ENCODE data around the gene CPEB2. TPM values are rescaled to one million over a fixed set of nuclear protein-coding genes. Genes with fewer than 3 reads are reported as not detected.

CPEB2 gene
- polyA plus RNA-seq, 4 donors, result 5.4 to 15.4 (median 8.3) TPM

GRCh38 chr4:15104825-15105224 lies 102.5 kb downstream of the CPEB2 start:
- Histone ChIP-seq H3K27me3 (ENCODE audit: control insufficient read depth in 3 of 3, insufficient read depth in 3 of 3, low read length in 3 of 3) (no peaks in the 10 kb centered on the region), H3K36me3 (ENCODE audit: control insufficient read depth in 3 of 3, insufficient read depth in 2 of 3, low read depth in 1 of 3, low read length in 3 of 3) (no peaks in the 10 kb centered on the region), H3K27ac (ENCODE audit: low read depth in 1 of 3, low read length in 2 of 3) (no peak overlapping the region), H3K9me3 (ENCODE audit: control insufficient read depth in 2 of 2, insufficient read depth in 1 of 2, low read depth in 1 of 2, low read length in 1 of 2) (no peaks in the 10 kb centered on the region), H3K4me1 (ENCODE audit: control insufficient read depth in 3 of 3, insufficient read depth in 2 of 3, low read depth in 1 of 3, low read length in 2 of 3) (peaks cover 0 to 15% (median 3%) of the 10 kb centered on the region in 3 donors), H3K4me3 (ENCODE audit: low read depth in 1 of 3, low read length in 3 of 3) (no peak overlapping the region)
- FAIRE-seq (no peak), DNase-seq (no peak)
- WGBS, 3 donors, result 71 to 92% (median 88%) methylated on average over 1 of the region's 1 CpG

- DNase-seq (peak; percentile 62 to 89), FAIRE-seq (no peak)
- Histone ChIP-seq H3K4me3 (ENCODE audit: low read depth in 1 of 3, low read length in 3 of 3) (no peak overlapping the region), H3K9me3 (ENCODE audit: control insufficient read depth in 2 of 2, insufficient read depth in 1 of 2, low read depth in 1 of 2, low read length in 1 of 2) (no peaks in the 10 kb centered on the region), H3K27me3 (ENCODE audit: control insufficient read depth in 3 of 3, insufficient read depth in 3 of 3, low read length in 3 of 3) (no peaks in the 10 kb centered on the region), H3K27ac (ENCODE audit: low read depth in 1 of 3, low read length in 2 of 3) (peak overlapping the region in 1 of 3 donors; percentile 56), H3K36me3 (ENCODE audit: control insufficient read depth in 3 of 3, insufficient read depth in 2 of 3, low read depth in 1 of 3, low read length in 3 of 3) (no peaks in the 10 kb centered on the region), H3K4me1 (ENCODE audit: control insufficient read depth in 3 of 3, insufficient read depth in 2 of 3, low read depth in 1 of 3, low read length in 2 of 3) (peaks cover 0 to 24% (median 5%) of the 10 kb centered on the region in 3 donors)
- WGBS, 3 donors, result 38 to 51% (median 42%) methylated on average over 5 of the region's 5 CpGs
Observed at GRCh38 chr4:15106399-15106798, 104.1 kb downstream of the CPEB2 start.

- no peak overlapping the region for H3K4me3 ChIP-seq (ENCODE audit: low read depth in 1 of 3, low read length in 3 of 3)
- H3K27ac ChIP-seq (ENCODE audit: low read depth in 1 of 3, low read length in 2 of 3), result peak overlapping the region in 2 of 3 donors; percentile 41 to 90
Observed at GRCh38 chr4:15109600-15109999, 107.3 kb downstream of the CPEB2 start.

DNA sequence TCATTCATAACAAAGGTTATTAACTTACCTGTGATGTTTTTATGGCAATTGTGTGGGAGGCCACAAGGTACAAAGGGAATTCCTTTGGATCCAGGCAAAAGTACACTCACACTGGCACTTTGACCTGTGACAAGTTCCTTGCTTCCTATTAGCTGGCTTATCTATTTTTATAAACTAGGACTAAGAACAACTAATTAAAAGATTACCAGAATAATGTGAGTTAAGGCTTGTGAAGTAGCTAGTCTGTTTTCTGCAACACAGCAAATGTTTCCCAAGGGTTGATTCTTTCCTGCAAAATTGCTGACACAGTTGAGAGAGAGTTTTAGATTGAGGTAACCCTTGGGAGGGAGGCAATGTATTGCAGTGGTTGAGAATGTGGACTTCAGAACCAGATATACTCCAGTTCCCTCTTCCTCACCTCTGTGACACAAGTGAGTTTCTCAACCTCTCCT lies 107.9 kb downstream of the CPEB2 start:
- peaks cover 0 to 27% (median 5%) of the 10 kb centered on the region in 3 donors for H3K4me1 ChIP-seq (ENCODE audit: control insufficient read depth in 3 of 3, insufficient read depth in 2 of 3, low read depth in 1 of 3, low read length in 2 of 3)
- no peaks in the 10 kb centered on the region for H3K9me3 ChIP-seq (ENCODE audit: control insufficient read depth in 2 of 2, insufficient read depth in 1 of 2, low read depth in 1 of 2, low read length in 1 of 2)
- no peaks in the 10 kb centered on the region for H3K27me3 ChIP-seq (ENCODE audit: control insufficient read depth in 3 of 3, insufficient read depth in 3 of 3, low read length in 3 of 3)
- no peaks in the 10 kb centered on the region for H3K36me3 ChIP-seq (ENCODE audit: control insufficient read depth in 3 of 3, insufficient read depth in 2 of 3, low read depth in 1 of 3, low read length in 3 of 3)
- H3K4me3 ChIP-seq (ENCODE audit: low read depth in 1 of 3, low read length in 3 of 3), result no peak overlapping the region
- peak overlapping the region in 2 of 3 donors; percentile 76 to 90 for H3K27ac ChIP-seq (ENCODE audit: low read depth in 1 of 3, low read length in 2 of 3)
- FAIRE-seq (no peak), DNase-seq (peak; percentile 91 to 96)

More at GRCh38 chr4:15109600-15109999, 107.3 kb downstream of the CPEB2 start:
- no peaks in the 10 kb centered on the region for H3K27me3 ChIP-seq (ENCODE audit: control insufficient read depth in 3 of 3, insufficient read depth in 3 of 3, low read length in 3 of 3)
- FAIRE-seq, result no peak
- no peaks in the 10 kb centered on the region for H3K9me3 ChIP-seq (ENCODE audit: control insufficient read depth in 2 of 2, insufficient read depth in 1 of 2, low read depth in 1 of 2, low read length in 1 of 2)
- H3K36me3 ChIP-seq (ENCODE audit: control insufficient read depth in 3 of 3, insufficient read depth in 2 of 3, low read depth in 1 of 3, low read length in 3 of 3), result no peaks in the 10 kb centered on the region
- peak; percentile 31 to 68 for DNase-seq
- H3K4me1 ChIP-seq (ENCODE audit: control insufficient read depth in 3 of 3, insufficient read depth in 2 of 3, low read depth in 1 of 3, low read length in 2 of 3), result peaks cover 0 to 27% (median 5%) of the 10 kb centered on the region in 3 donors

GRCh38 chr4:15116509-15117079 lies 114.3 kb downstream of the CPEB2 start:
- H3K4me3 ChIP-seq (ENCODE audit: low read depth in 1 of 3, low read length in 3 of 3), result no peak overlapping the region
- H3K27me3 ChIP-seq (ENCODE audit: control insufficient read depth in 3 of 3, insufficient read depth in 3 of 3, low read length in 3 of 3), result no peaks in the 10 kb centered on the region
- 20 to 66% (median 25%) methylated on average over 2 of the region's 2 CpGs for WGBS, 3 donors
- H3K4me1 ChIP-seq (ENCODE audit: control insufficient read depth in 3 of 3, insufficient read depth in 2 of 3, low read depth in 1 of 3, low read length in 2 of 3), result peaks cover 0 to under 1% (median 0%) of the 10 kb centered on the region in 3 donors
- no peaks in the 10 kb centered on the region for H3K36me3 ChIP-seq (ENCODE audit: control insufficient read depth in 3 of 3, insufficient read depth in 2 of 3, low read depth in 1 of 3, low read length in 3 of 3)
- DNase-seq (peak; percentile 8 to 30), FAIRE-seq (no peak)
- no peak overlapping the region for H3K27ac ChIP-seq (ENCODE audit: low read depth in 1 of 3, low read length in 2 of 3)
- H3K9me3 ChIP-seq (ENCODE audit: control insufficient read depth in 2 of 2, insufficient read depth in 1 of 2, low read depth in 1 of 2, low read length in 1 of 2), result no peaks in the 10 kb centered on the region

- no peak for DNase-seq
- no peaks in the 10 kb centered on the region for H3K36me3 ChIP-seq (ENCODE audit: control insufficient read depth in 3 of 3, insufficient read depth in 2 of 3, low read depth in 1 of 3, low read length in 3 of 3)
- no peak overlapping the region for H3K4me3 ChIP-seq (ENCODE audit: low read depth in 1 of 3, low read length in 3 of 3)
- no peak for FAIRE-seq
- no peaks in the 10 kb centered on the region for H3K9me3 ChIP-seq (ENCODE audit: control insufficient read depth in 2 of 2, insufficient read depth in 1 of 2, low read depth in 1 of 2, low read length in 1 of 2)
- no peaks in the 10 kb centered on the region for H3K4me1 ChIP-seq (ENCODE audit: control insufficient read depth in 3 of 3, insufficient read depth in 2 of 3, low read depth in 1 of 3, low read length in 2 of 3)
- WGBS, 3 donors, result 59 to 74% (median 72%) methylated on average over 3 of the region's 3 CpGs
- H3K27me3 ChIP-seq (ENCODE audit: control insufficient read depth in 3 of 3, insufficient read depth in 3 of 3, low read length in 3 of 3), result no peaks in the 10 kb centered on the region
- no peak overlapping the region for H3K27ac ChIP-seq (ENCODE audit: low read depth in 1 of 3, low read length in 2 of 3)
Observed at GRCh38 chr4:15117270-15117946, 115.1 kb downstream of the CPEB2 start.

GRCh38 chr4:15118292-15118691 lies 116.0 kb downstream of the CPEB2 start:
- H3K4me3 ChIP-seq (ENCODE audit: low read depth in 1 of 3, low read length in 3 of 3), result no peak overlapping the region
- H3K36me3 ChIP-seq (ENCODE audit: control insufficient read depth in 3 of 3, insufficient read depth in 2 of 3, low read depth in 1 of 3, low read length in 3 of 3), result no peaks in the 10 kb centered on the region
- no peak overlapping the region for H3K27ac ChIP-seq (ENCODE audit: low read depth in 1 of 3, low read length in 2 of 3)
- no peaks in the 10 kb centered on the region for H3K4me1 ChIP-seq (ENCODE audit: control insufficient read depth in 3 of 3, insufficient read depth in 2 of 3, low read depth in 1 of 3, low read length in 2 of 3)
- FAIRE-seq (no peak), DNase-seq (no peak)
- WGBS, 3 donors, result 36 to 53% (median 50%) methylated on average over 4 of the region's 4 CpGs
- no peaks in the 10 kb centered on the region for H3K27me3 ChIP-seq (ENCODE audit: control insufficient read depth in 3 of 3, insufficient read depth in 3 of 3, low read length in 3 of 3)
- H3K9me3 ChIP-seq (ENCODE audit: control insufficient read depth in 2 of 2, insufficient read depth in 1 of 2, low read depth in 1 of 2, low read length in 1 of 2), result no peaks in the 10 kb centered on the region

Measured in small intestine (tissue), 7 donors.